CD14-positive monocyte (primary cell): Measurements from ENCODE around the gene EPS8L3. TPM values are rescaled to one million over a fixed set of nuclear protein-coding genes. Genes with fewer than 3 reads are reported as not detected.
A peak's percentile ranks its signal among the peaks of the same experiment; 100 is the strongest.

ENCODE experiments used
- DNase-seq, 3 donors: peaks; one replicate each; pipeline ENCODE4 v3.0.0-alpha.2; 2011 to 2022
- H2AFZ ChIP-seq: 2 replicates; pipeline ENCODE4 v1.6.0; 2012; ENCODE audit warnings: mild to moderate bottlenecking, low read depth, low read length, inconsistent platforms; ENCODE audit not compliant: insufficient read depth, poor library complexity, severe bottlenecking
- H3K27ac ChIP-seq, 2 donors: 1 replicate in 1 of 2; 2 replicates in 1 of 2; pipeline ENCODE4 v1.5.1; 2012 to 2013; ENCODE audit warnings: low read length in 2 of 2, control low read depth in 1 of 2, inconsistent platforms in 1 of 2, low read depth in 1 of 2, mild to moderate bottlenecking in 1 of 2
- H3K27me3 ChIP-seq, 2 donors: one replicate each; pipeline versions ENCODE4 v1.6.0 to v1.6.1; 2011 to 2013; ENCODE audit warnings: low read length in 2 of 2; ENCODE audit not compliant: control insufficient read depth in 2 of 2, insufficient read depth in 2 of 2
- H3K36me3 ChIP-seq, 2 donors: replicated peaks in 1 of 2; 1 replicate in 1 of 2; 2 replicates in 1 of 2; pipeline versions ENCODE4 v1.5.1 to v1.6.1; 2012 to 2013; ENCODE audit warnings: low read length in 2 of 2, control low read depth in 1 of 2, inconsistent platforms in 1 of 2, mild to moderate bottlenecking in 1 of 2; ENCODE audit not compliant: insufficient read depth in 2 of 2, control insufficient read depth in 1 of 2
- H3K4me1 ChIP-seq, 2 donors: 1 replicate in 1 of 2; 2 replicates in 1 of 2; pipeline versions ENCODE4 v1.5.1 to v1.6.1; 2012 to 2013; ENCODE audit warnings: low read length in 2 of 2, control low read depth in 1 of 2, inconsistent platforms in 1 of 2, mild to moderate bottlenecking in 1 of 2, moderate library complexity in 1 of 2; ENCODE audit not compliant: insufficient read depth in 2 of 2, control insufficient read depth in 1 of 2
- H3K4me2 ChIP-seq: replicated peaks from 2 replicates; pipeline ENCODE3; 2012; ENCODE audit warnings: low read length, moderate library complexity, mild to moderate bottlenecking; ENCODE audit not compliant: poor library complexity, severe bottlenecking; ENCODE audit errors: extremely low read depth
- H3K4me3 ChIP-seq, 3 experiments: fragments of 200-600 bp in 1 of 3; sonication (generic) in 1 of 3; replicated peaks in 1 of 3; 1 replicate in 2 of 3; 2 replicates in 1 of 3; pipeline ENCODE4 v1.5.1; 2011 to 2013; ENCODE audit warnings: low read length in 3 of 3, mild to moderate bottlenecking in 3 of 3, control low read depth in 2 of 3, low read depth in 2 of 3, inconsistent platforms in 1 of 3, moderate library complexity in 1 of 3
- H3K79me2 ChIP-seq: 2 replicates; pipeline ENCODE4 v1.6.0; 2012; ENCODE audit warnings: mild to moderate bottlenecking, control low read depth, inconsistent platforms, low read length, moderate library complexity; ENCODE audit not compliant: insufficient read depth
- H3K9ac ChIP-seq: 2 replicates; pipeline ENCODE4 v1.6.0; 2017; ENCODE audit warnings: low read length, mild to moderate bottlenecking; ENCODE audit not compliant: insufficient read depth, poor library complexity, severe bottlenecking
- H3K9me3 ChIP-seq, 2 donors: replicated peaks in 1 of 2; 1 replicate in 1 of 2; 2 replicates in 1 of 2; pipeline versions ENCODE4 v1.5.1 to v1.6.1; 2012 to 2013; ENCODE audit warnings: low read length in 2 of 2, control low read depth in 1 of 2; ENCODE audit not compliant: control insufficient read depth in 1 of 2, insufficient read depth in 1 of 2
- H4K20me1 ChIP-seq: 2 replicates; pipeline ENCODE4 v1.6.0; 2012; ENCODE audit warnings: mild to moderate bottlenecking, low read length, control low read depth, moderate library complexity; ENCODE audit not compliant: insufficient read depth
- H3K27ac Mint-ChIP-seq, 7 donors: one replicate each; pipeline ENCODE4 v1.8.0; 2020; ENCODE audit warnings: mild to moderate bottlenecking in 7 of 7, mixed read lengths in 7 of 7, moderate library complexity in 6 of 7, inconsistent platforms in 2 of 7
- H3K27me3 Mint-ChIP-seq, 3 donors: one replicate each; pipeline ENCODE4 v1.8.0; 2021 to 2022; ENCODE audit warnings: low read depth in 3 of 3, mild to moderate bottlenecking in 3 of 3, mixed read lengths in 3 of 3, moderate library complexity in 3 of 3, inconsistent platforms in 1 of 3
- H3K36me3 Mint-ChIP-seq, 2 donors: one replicate each; pipeline ENCODE4 v1.8.0; 2020; ENCODE audit warnings: mixed read lengths in 2 of 2, inconsistent platforms in 1 of 2, mild to moderate bottlenecking in 1 of 2
- H3K4me1 Mint-ChIP-seq: one replicate; pipeline ENCODE4 v1.8.0; 2020; ENCODE audit warnings: mild to moderate bottlenecking, mixed read lengths
- H3K4me3 Mint-ChIP-seq, 2 donors: one replicate each; pipeline ENCODE4 v1.8.0; 2020; ENCODE audit warnings: mild to moderate bottlenecking in 2 of 2, mixed read lengths in 2 of 2, moderate library complexity in 1 of 2
- H3K9me3 Mint-ChIP-seq, 7 donors: one replicate each; pipeline ENCODE4 v1.8.0; 2020 to 2022; ENCODE audit warnings: mixed read lengths in 7 of 7, mild to moderate bottlenecking in 6 of 7, moderate library complexity in 6 of 7, inconsistent platforms in 2 of 7
- WGBS: methylation state at CpG from one replicate; pipeline ENCODE4 v1.1.5; 2013; ENCODE audit warnings: missing lambda C conversion rate; ENCODE audit not compliant: insufficient coverage; 5-methylcytosine and 5-hydroxymethylcytosine counted together
- intact Hi-C, 2 donors: fragments of 100-400 bp; cut with micrococcal nuclease; formaldehyde crosslinking; loops; one replicate each; pipeline versions ENCODE4 v1.15.0 to v1.15.1; 2023
- polyA plus RNA-seq, 3 donors: library from polyadenylated mRNA; depleted of rRNA in 1 of 3; unstranded in 2 of 3; stranded (reverse) in 1 of 3; fragments of 300-500 nt in 2 of 3; fragments of >200 nt in 1 of 3; fragmentation: Illumina TruSeq in 2 of 3; gene quantifications; 1 replicate in 2 of 3; 2 replicates in 1 of 3; pipeline ENCODE4 v1.2.3, GENCODE V29; 2012 to 2021
- TF ChIP-seq, protein P1 (sequence below): fragments of 200-600 bp; IDR thresholded peaks from one replicate; pipeline ENCODE4 v1.8.0; 2022; ENCODE audit warnings: antibody characterized with exemption, mild to moderate bottlenecking

Gene EPS8L3
- polyA plus RNA-seq, 3 donors = not detected

DNA sequence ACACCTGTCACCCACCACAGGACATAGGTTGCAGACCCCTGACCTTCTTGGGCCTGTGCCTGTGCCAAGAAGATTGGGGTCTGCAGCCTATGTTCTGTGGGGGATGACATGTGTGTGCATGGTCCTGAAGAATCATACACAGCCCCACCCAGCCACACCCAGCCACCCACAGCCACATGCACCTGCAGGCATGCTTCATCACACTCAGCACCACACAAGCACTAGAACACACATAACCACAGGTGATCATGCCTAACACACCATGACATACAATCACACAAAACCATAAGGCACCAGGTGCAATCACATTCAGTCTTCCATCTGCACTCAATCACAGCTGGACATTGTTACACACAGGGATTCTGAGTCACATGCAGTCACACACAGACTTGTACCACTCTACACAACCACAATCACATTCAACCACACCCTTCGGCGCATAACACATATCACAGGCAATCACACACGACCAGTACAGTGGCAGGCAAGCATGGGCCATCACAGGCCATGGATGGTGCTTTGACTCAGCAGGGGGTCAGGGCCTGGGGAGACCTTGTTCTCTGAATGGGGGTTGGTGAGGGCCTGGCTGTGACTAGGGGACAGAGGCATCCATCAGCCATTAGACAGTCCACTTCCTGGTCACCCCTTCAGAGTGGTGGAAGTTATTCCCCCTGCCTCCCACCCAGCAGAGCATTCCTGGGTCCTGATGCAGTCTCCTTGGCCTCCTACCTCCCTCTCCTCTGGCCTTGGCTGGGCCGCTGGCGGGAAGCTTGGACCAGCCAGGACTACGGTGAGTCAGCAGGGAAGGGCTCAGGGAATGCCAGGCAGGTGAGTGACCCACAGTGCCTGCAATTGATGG, 44.3 kb upstream of the EPS8L3 start:
- peak overlapping the region in 1 of 7 donors; percentile 9 for H3K27ac Mint-ChIP-seq
- H3K4me3 ChIP-seq = no peak overlapping the region
- 86% methylated on average over 1 of the region's 6 CpGs for WGBS
- H3K4me1 ChIP-seq = peaks cover 7 to 11% of the 10 kb centered on the region in 2 donors
- H3K4me3 Mint-ChIP-seq = no peak overlapping the region
- intact Hi-C loops = loop anchor here in 1 of 2 donors (5.0 kb wide), 1 partner anchor 39 kb away; no protein-coding TSS in a partner anchor
- no peaks in the 10 kb centered on the region for H3K27me3 ChIP-seq
- H3K9me3 Mint-ChIP-seq = peaks cover 0 to 2% (median under 1%) of the 10 kb centered on the region in 7 donors
- TF ChIP-seq, protein P1, sequence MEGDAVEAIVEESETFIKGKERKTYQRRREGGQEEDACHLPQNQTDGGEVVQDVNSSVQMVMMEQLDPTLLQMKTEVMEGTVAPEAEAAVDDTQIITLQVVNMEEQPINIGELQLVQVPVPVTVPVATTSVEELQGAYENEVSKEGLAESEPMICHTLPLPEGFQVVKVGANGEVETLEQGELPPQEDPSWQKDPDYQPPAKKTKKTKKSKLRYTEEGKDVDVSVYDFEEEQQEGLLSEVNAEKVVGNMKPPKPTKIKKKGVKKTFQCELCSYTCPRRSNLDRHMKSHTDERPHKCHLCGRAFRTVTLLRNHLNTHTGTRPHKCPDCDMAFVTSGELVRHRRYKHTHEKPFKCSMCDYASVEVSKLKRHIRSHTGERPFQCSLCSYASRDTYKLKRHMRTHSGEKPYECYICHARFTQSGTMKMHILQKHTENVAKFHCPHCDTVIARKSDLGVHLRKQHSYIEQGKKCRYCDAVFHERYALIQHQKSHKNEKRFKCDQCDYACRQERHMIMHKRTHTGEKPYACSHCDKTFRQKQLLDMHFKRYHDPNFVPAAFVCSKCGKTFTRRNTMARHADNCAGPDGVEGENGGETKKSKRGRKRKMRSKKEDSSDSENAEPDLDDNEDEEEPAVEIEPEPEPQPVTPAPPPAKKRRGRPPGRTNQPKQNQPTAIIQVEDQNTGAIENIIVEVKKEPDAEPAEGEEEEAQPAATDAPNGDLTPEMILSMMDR = no peak
- H3K27me3 Mint-ChIP-seq = peaks cover 2 to 3% (median 2%) of the 10 kb centered on the region in 3 donors
- no peaks in the 10 kb centered on the region for H3K79me2 ChIP-seq
- DNase-seq = no peak
- no peak overlapping the region for H3K4me2 ChIP-seq
- H4K20me1 ChIP-seq = no peaks in the 10 kb centered on the region
- peaks cover 0 to 2% of the 10 kb centered on the region in 2 donors for H3K36me3 Mint-ChIP-seq
- H3K9me3 ChIP-seq = no peaks in the 10 kb centered on the region
- peaks cover 20% of the 10 kb centered on the region for H3K4me1 Mint-ChIP-seq
- H3K9ac ChIP-seq = no peak overlapping the region
- H3K36me3 ChIP-seq = no peaks in the 10 kb centered on the region
- H2AFZ ChIP-seq = no peak overlapping the region
- H3K27ac ChIP-seq = no peak overlapping the region

DNA sequence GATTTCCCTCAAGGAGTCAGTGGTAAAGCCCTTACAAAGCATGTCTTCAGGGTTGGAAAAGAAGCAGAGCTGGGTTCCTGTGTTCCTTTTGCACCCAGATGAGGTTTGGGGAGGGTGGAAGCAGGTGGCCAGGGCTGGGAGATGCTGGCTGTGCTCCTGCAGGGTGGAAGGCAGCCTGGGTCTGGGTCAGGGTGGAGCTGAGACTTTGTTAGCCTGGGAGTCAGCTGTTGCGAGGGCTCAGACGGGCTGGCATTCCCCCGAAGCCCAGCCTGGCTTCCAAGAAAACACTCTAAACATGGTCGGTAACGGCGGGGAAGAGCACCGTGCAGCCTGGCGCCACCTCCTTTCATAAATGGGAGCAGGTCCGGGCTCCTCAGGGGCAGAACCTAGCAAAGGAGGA, 43.7 kb upstream of the EPS8L3 start:
- no peak overlapping the region for H3K4me2 ChIP-seq
- Mint-ChIP-seq H3K4me3 (no peak overlapping the region), H3K36me3 (peaks cover 0 to 2% of the 10 kb centered on the region in 2 donors), H3K4me1 (peaks cover 18% of the 10 kb centered on the region), H3K9me3 (peaks cover 0 to 2% (median 0%) of the 10 kb centered on the region in 7 donors), H3K27ac (no peak overlapping the region), H3K27me3 (peaks cover 2 to 3% (median 2%) of the 10 kb centered on the region in 3 donors)
- no peaks in the 10 kb centered on the region for H3K27me3 ChIP-seq
- TF ChIP-seq, protein P1 = no peak
- H3K9me3 ChIP-seq = no peaks in the 10 kb centered on the region
- no peak overlapping the region for H2AFZ ChIP-seq
- DNase-seq = no peak
- no peak overlapping the region for H3K9ac ChIP-seq
- no peaks in the 10 kb centered on the region for H3K79me2 ChIP-seq
- intact Hi-C loops = loop anchor here in 1 of 2 donors (5.0 kb wide), 1 partner anchor 40 kb away; no protein-coding TSS in a partner anchor
- H4K20me1 ChIP-seq = no peaks in the 10 kb centered on the region
- H3K4me3 ChIP-seq = no peak overlapping the region
- no peak overlapping the region for H3K27ac ChIP-seq
- WGBS = 91% methylated on average over 6 of the region's 9 CpGs
- peaks cover 5 to 6% of the 10 kb centered on the region in 2 donors for H3K4me1 ChIP-seq
- H3K36me3 ChIP-seq = no peaks in the 10 kb centered on the region
